H1 (cell line): Measurements from ENCODE around the gene ARHGAP15. TPM values are rescaled to one million over a fixed set of nuclear protein-coding genes. Genes with fewer than 3 reads are reported as not detected.
A peak's percentile ranks its signal among the peaks of the same experiment; 100 is the strongest.

Source experiments
- CTCF ChIA-PET: fragments of 300-600 bp; sonication (Branson Sonifier 250); formaldehyde crosslinking; loops from one replicate; lab custom pipeline; 2021; ENCODE audit not compliant: partially characterized antibody; lab: Charles Lee
- POLR2A ChIA-PET: fragments of 300-600 bp; sonication (Branson Sonifier 250); formaldehyde crosslinking; loops from one replicate; lab custom pipeline; 2021; ENCODE audit warnings: inconsistent platforms; ENCODE audit not compliant: partially characterized antibody; lab: Charles Lee
- DNase-seq, 2 experiments: peaks; one replicate each; pipeline versions ENCODE4 v3.0.0 to v3.0.0-alpha.2; 2010 to 2022; ENCODE audit warnings: low spot score in 2 of 2, low read depth in 1 of 2, mixed read lengths in 1 of 2
- FAIRE-seq: peaks from 2 replicates; lab custom pipeline; 2011; peaks lifted over from hg19 to GRCh38; lab: Jason Lieb, UNC
- H2AFZ ChIP-seq: 2 replicates; pipeline ENCODE4 v1.8.1; 2012; ENCODE audit warnings: low read length, inconsistent platforms
- H2AK5ac ChIP-seq: 2 replicates; pipeline ENCODE4 v1.6.1; 2013; ENCODE audit warnings: low read depth, low read length
- H2BK120ac ChIP-seq: replicated peaks from 2 replicates; pipeline ENCODE3; 2013; ENCODE audit warnings: low read depth, low read length, inconsistent platforms
- H2BK12ac ChIP-seq: 2 replicates; pipeline ENCODE4 v1.6.1; 2013; ENCODE audit warnings: low read depth, low read length
- H2BK15ac ChIP-seq: 2 replicates; pipeline ENCODE4 v1.6.1; 2013; ENCODE audit warnings: low read length
- H2BK20ac ChIP-seq: 2 replicates; pipeline ENCODE4 v1.6.1; 2013; ENCODE audit warnings: low read length
- H2BK5ac ChIP-seq: 2 replicates; pipeline ENCODE4 v1.6.1; 2013; ENCODE audit warnings: low read depth, low read length
- H3K14ac ChIP-seq: 2 replicates; pipeline ENCODE4 v1.6.1; 2013; ENCODE audit warnings: inconsistent platforms; ENCODE audit not compliant: insufficient read length
- H3K18ac ChIP-seq: 2 replicates; pipeline ENCODE4 v1.6.1; 2013; ENCODE audit warnings: low read length; ENCODE audit errors: extremely low read depth
- H3K23ac ChIP-seq: 2 replicates; pipeline ENCODE4 v1.6.1; 2013; ENCODE audit warnings: inconsistent platforms; ENCODE audit not compliant: insufficient read length
- H3K23me2 ChIP-seq: 2 replicates; pipeline ENCODE4 v1.6.1; 2013; ENCODE audit warnings: low read depth, low read length
- H3K27ac ChIP-seq: 2 replicates; pipeline ENCODE4 v1.6.1; 2011; ENCODE audit warnings: low read depth, low read length, inconsistent platforms
- H3K27me3 ChIP-seq, 4 experiments: replicated peaks in 1 of 4; 1 replicate in 1 of 4; 2 replicates in 3 of 4; pipeline versions ENCODE4 v1.6.1 to v1.8.1; 2011 to 2013; ENCODE audit warnings: low read length in 3 of 4, mild to moderate bottlenecking in 3 of 4, inconsistent platforms in 2 of 4, mixed read lengths in 2 of 4, moderate library complexity in 1 of 4; ENCODE audit not compliant: control insufficient read depth in 3 of 4, insufficient read depth in 3 of 4; ENCODE audit errors: extremely low read depth in 1 of 4
- H3K36me3 ChIP-seq, 4 experiments: 2 replicates each; pipeline versions ENCODE4 v1.6.1 to v1.8.1; 2011 to 2013; ENCODE audit warnings: mild to moderate bottlenecking in 4 of 4, low read length in 3 of 4, moderate library complexity in 2 of 4, control low read depth in 1 of 4, inconsistent platforms in 1 of 4; ENCODE audit not compliant: insufficient read depth in 4 of 4, control insufficient read depth in 2 of 4
- H3K4ac ChIP-seq: replicated peaks from 2 replicates; pipeline ENCODE3; 2013; ENCODE audit warnings: low read length, low read depth, mixed read lengths, inconsistent platforms; ENCODE audit not compliant: insufficient read length
- H3K4me1 ChIP-seq, 4 experiments: replicated peaks in 1 of 4; 1 replicate in 1 of 4; 2 replicates in 3 of 4; pipeline versions ENCODE4 v1.6.1 to v1.8.1; 2011 to 2013; ENCODE audit warnings: low read length in 3 of 4, inconsistent platforms in 2 of 4, mixed read lengths in 1 of 4; ENCODE audit not compliant: insufficient read depth in 4 of 4, control insufficient read depth in 3 of 4
- H3K4me2 ChIP-seq, 2 experiments: 2 replicates each; pipeline versions ENCODE4 v1.6.1 to v1.8.1; 2011 to 2013; ENCODE audit warnings: low read depth in 2 of 2, low read length in 2 of 2, control low read depth in 1 of 2, inconsistent platforms in 1 of 2, mild to moderate bottlenecking in 1 of 2; ENCODE audit not compliant: insufficient read depth in 1 of 2
- H3K4me3 ChIP-seq, 4 experiments: fragments of 200-600, 300-600 bp in 1 of 4; sonication (generic), shearing (Covaris generic), sonication (Bioruptor Twin) in 1 of 4; 2 replicates each; pipeline versions ENCODE4 v1.5.1 to v1.8.1; 2011 to 2016; ENCODE audit warnings: low read length in 4 of 4, low read depth in 3 of 4, control low read depth in 2 of 4, inconsistent platforms in 2 of 4, mild to moderate bottlenecking in 2 of 4, mixed read lengths in 1 of 4, moderate library complexity in 1 of 4; ENCODE audit not compliant: insufficient read depth in 2 of 4; ENCODE audit errors: extremely low read depth in 1 of 4
- H3K56ac ChIP-seq: replicated peaks from 2 replicates; pipeline ENCODE3; 2013; ENCODE audit warnings: low read depth, mild to moderate bottlenecking, mixed read lengths, low read length, inconsistent platforms; ENCODE audit not compliant: insufficient read length
- H3K79me1 ChIP-seq: 2 replicates; pipeline ENCODE4 v1.6.1; 2013; ENCODE audit warnings: low read depth, low read length, control low read depth
- H3K79me2 ChIP-seq, 2 experiments: 2 replicates each; pipeline versions ENCODE4 v1.6.1 to v1.8.1; 2012 to 2013; ENCODE audit warnings: low read length in 2 of 2, mild to moderate bottlenecking in 2 of 2, inconsistent platforms in 1 of 2; ENCODE audit not compliant: insufficient read depth in 2 of 2, control insufficient read depth in 1 of 2
- H3K9ac ChIP-seq, 4 experiments: replicated peaks in 1 of 4; 1 replicate in 1 of 4; 2 replicates in 3 of 4; pipeline versions ENCODE4 v1.6.1 to v1.8.1; 2011 to 2013; ENCODE audit warnings: low read depth in 3 of 4, low read length in 3 of 4, control low read depth in 2 of 4, mild to moderate bottlenecking in 2 of 4, moderate library complexity in 2 of 4, inconsistent platforms in 1 of 4; ENCODE audit errors: extremely low read depth in 1 of 4
- H3K9me3 ChIP-seq, 2 experiments: 2 replicates each; pipeline versions ENCODE4 v1.6.1 to v1.8.1; 2012 to 2013; ENCODE audit warnings: mild to moderate bottlenecking in 2 of 2, moderate library complexity in 2 of 2, control low read depth in 1 of 2, inconsistent platforms in 1 of 2, low read depth in 1 of 2, low read length in 1 of 2, mixed read lengths in 1 of 2; ENCODE audit not compliant: insufficient read depth in 2 of 2
- H4K20me1 ChIP-seq, 2 experiments: replicated peaks in 1 of 2; 2 replicates each; pipeline versions ENCODE3 to v1.8.1; 2011 to 2013; ENCODE audit warnings: inconsistent platforms in 2 of 2, low read length in 2 of 2, mild to moderate bottlenecking in 1 of 2; ENCODE audit not compliant: insufficient read depth in 2 of 2, control insufficient read depth in 1 of 2
- H4K5ac ChIP-seq: 2 replicates; pipeline ENCODE4 v1.6.1; 2013; ENCODE audit warnings: low read length, low read depth, mixed read lengths, inconsistent platforms; ENCODE audit not compliant: insufficient read length
- H4K8ac ChIP-seq: 2 replicates; pipeline ENCODE4 v1.8.0; 2013; ENCODE audit warnings: mild to moderate bottlenecking, moderate library complexity, low read length, inconsistent platforms; ENCODE audit not compliant: insufficient read depth; ENCODE audit errors: extremely low read depth
- H4K91ac ChIP-seq: replicated peaks from 2 replicates; pipeline ENCODE3; 2013; ENCODE audit warnings: low read length, mixed read lengths, inconsistent platforms; ENCODE audit not compliant: insufficient read length
- CBX8 ChIP-seq: fragments of 300-800, 300-1000 bp; sonication (generic); IDR thresholded peaks from 2 replicates; pipeline ENCODE4 v1.7.1; 2016; ENCODE audit warnings: low read depth, low read length, borderline replicate concordance
- EP300 ChIP-seq, 2 experiments: IDR thresholded peaks; 1 replicate in 1 of 2; 2 replicates in 1 of 2; pipeline ENCODE4 v1.6.1; 2011 to 2012; ENCODE audit warnings: low read depth in 2 of 2, low read length in 2 of 2, mild to moderate bottlenecking in 2 of 2, borderline replicate concordance in 1 of 2, inconsistent platforms in 1 of 2, moderate library complexity in 1 of 2
- HDAC6 ChIP-seq: IDR thresholded peaks from one replicate; pipeline ENCODE4 v1.7.1; 2012; ENCODE audit warnings: low read depth, mild to moderate bottlenecking, inconsistent platforms, low read length, moderate library complexity
- KDM1A ChIP-seq: fragments of 200-600, 300-600 bp; sonication (generic); IDR thresholded peaks from 2 replicates; pipeline ENCODE4 v1.7.1; 2016; ENCODE audit warnings: mild to moderate bottlenecking, low read length, borderline replicate concordance
- NANOG ChIP-seq: IDR thresholded peaks from 2 replicates; pipeline ENCODE4 v1.6.1; 2011; ENCODE audit warnings: low read length, low read depth, mild to moderate bottlenecking, inconsistent platforms; ENCODE audit not compliant: insufficient read depth, poor library complexity, severe bottlenecking
- RBBP5 ChIP-seq: IDR thresholded peaks from 2 replicates; pipeline ENCODE4 v1.7.1; 2012; ENCODE audit warnings: low read depth, mild to moderate bottlenecking, inconsistent platforms, low read length, moderate library complexity, borderline replicate concordance
- SUZ12 ChIP-seq: fragments of 200-600 bp; sonication (generic); IDR thresholded peaks from 2 replicates; pipeline ENCODE4 v1.6.1; 2012; ENCODE audit warnings: mild to moderate bottlenecking, inconsistent platforms, low read length, moderate library complexity, mixed read lengths
- TEAD4 ChIP-seq: IDR thresholded peaks from 2 replicates; pipeline ENCODE4 v1.6.1; 2012; ENCODE audit warnings: low read depth, low read length, inconsistent platforms, mixed read lengths
- YY1 ChIP-seq: IDR thresholded peaks from 2 replicates; pipeline ENCODE4 v1.6.1; 2011; ENCODE audit warnings: low read depth, mild to moderate bottlenecking, low read length
- WGBS, 2 experiments: shearing (Covaris generic) in 1 of 2; methylation state at CpG; one replicate each; pipeline versions ENCODE4 v1.1.6 to v1.1.7; 2013 to 2015; ENCODE audit warnings: low lambda C conversion rate in 2 of 2, mixed read lengths in 2 of 2, inconsistent platforms in 1 of 2, low coverage in 1 of 2, missing lambda C conversion rate in 1 of 2; ENCODE audit not compliant: insufficient replicate concordance in 2 of 2, insufficient coverage in 1 of 2, insufficient read length in 1 of 2; ENCODE audit errors: extremely low coverage in 1 of 2, missing lambda C conversion rate in 1 of 2; 5-methylcytosine and 5-hydroxymethylcytosine counted together
- polyA plus RNA-seq, 7 experiments: library from polyadenylated mRNA; depleted of rRNA in 3 of 7; stranded (reverse) in 5 of 7; unstranded in 2 of 7; fragments of >200 nt in 5 of 7; fragments of 200-250 nt in 2 of 7; gene quantifications; 1 replicate in 5 of 7; 2 replicates in 1 of 7; 4 replicates in 1 of 7; pipeline versions ENCODE4 v1.2.1 to v1.2.3, GENCODE V29; 2011 to 2013; ENCODE audit warnings: missing spikeins in 2 of 7, mixed read lengths in 2 of 7
- total RNA-seq: library from RNA; stranded (reverse); fragmentation: NEBNext Ultra II Directional; extraction: Animal tissue kit (Norgen Biotek cat#: 25700); gene quantifications from 2 replicates; pipeline ENCODE4 v1.2.1, GENCODE V29; 2021
- TF ChIP-seq, protein P1 (sequence below): IDR thresholded peaks from 2 replicates; pipeline ENCODE4 v1.6.1; 2012; ENCODE audit warnings: low read length, inconsistent platforms
- TF ChIP-seq, protein P2 (sequence below): IDR thresholded peaks from 2 replicates; pipeline ENCODE4 v1.6.1; 2011; ENCODE audit warnings: low read depth, mild to moderate bottlenecking, low read length; ENCODE audit not compliant: insufficient read depth

ARHGAP15 gene
- total and polyA plus RNA-seq, 2 of the 8 experiments (the other 6 are each of a cell fraction or from before 2014, with no cell fraction given) = not detected

DNA sequence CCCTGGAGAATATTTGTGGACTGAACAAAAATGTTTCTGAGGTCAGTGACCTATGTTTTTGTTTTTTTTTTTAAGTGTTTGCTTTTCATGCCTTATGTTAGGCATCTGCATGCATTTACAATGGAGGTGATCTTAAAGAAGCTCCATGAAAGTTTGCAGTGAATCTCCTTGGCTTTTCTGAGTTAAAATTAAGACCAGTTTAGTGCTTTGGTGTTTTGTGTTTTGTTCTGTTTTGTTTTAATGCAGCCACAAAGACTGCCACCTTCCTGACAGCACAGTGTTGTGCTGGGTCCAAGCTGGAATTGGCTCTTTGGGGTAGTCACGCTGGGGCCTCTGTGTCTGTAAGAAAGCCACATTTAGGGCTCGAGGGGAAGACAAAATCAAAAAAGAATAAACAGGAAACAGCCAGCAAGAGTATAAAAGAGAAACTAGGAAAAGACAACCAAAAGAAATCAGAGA lies 396.2 kb downstream of the ARHGAP15 start:
- Histone ChIP-seq H4K5ac (no peak overlapping the region), H3K4me1 (0 out of 7 replicates have a peak, but pooled peaks cover 0 to 2% (median 0%) of the 10 kb centered on the region in 4 experiments), H3K23ac (no peak overlapping the region), H3K4me2 (no peak overlapping the region), H2BK20ac (no peak overlapping the region), H2BK15ac (no peak overlapping the region), H3K9me3 (no peaks in the 10 kb centered on the region), H3K9ac (no peak overlapping the region), H3K79me2 (no peaks in the 10 kb centered on the region), H3K4ac (no peak overlapping the region), H3K79me1 (no peaks in the 10 kb centered on the region), H3K14ac (no peak overlapping the region), H3K23me2 (no peaks in the 10 kb centered on the region), H3K36me3 (no peaks in the 10 kb centered on the region), H3K4me3 (no peak overlapping the region), H2AFZ (peak overlapping the region; percentile 35; the same call in 1 of the 2 replicates), H2BK120ac (no peak overlapping the region), H4K8ac (no peak overlapping the region), H2BK12ac (no peak overlapping the region), H3K27ac (no peak overlapping the region), H4K91ac (no peak overlapping the region), H4K20me1 (no peaks in the 10 kb centered on the region), H3K18ac (no peak overlapping the region), H3K27me3 (no peaks in the 10 kb centered on the region; a peak in 1 of 7 replicates), H2BK5ac (no peak overlapping the region), H2AK5ac (no peak overlapping the region), H3K56ac (no peak overlapping the region)
- ChIA-PET CTCF (interaction anchor here (0.6 to 2.3 kb wide), 4 partner anchors 12 to 1827 kb away, joined by 3 to 8 read pairs (median 3); no protein-coding TSS in a partner anchor), POLR2A (no interaction called here)
- 61% methylated on average over 2 of the region's 2 CpGs; no CpG with 5 or more reads in 1 of the 2 experiments for whole genome bisulfite sequencing, 2 experiments
- DNase-seq = no peak
- no peak for FAIRE-seq
- TF ChIP-seq SUZ12 (no peak), TEAD4 (no peak), YY1 (no peak), NANOG (no peak), RBBP5 (no peak), EP300 (IDR thresholded peaks at IDR 0.05; ENCODE audit: borderline replicate concordance in 1 of 2, low read depth in 2 of 2, low read length in 2 of 2) (no peak), HDAC6 (no peak), CBX8 (no peak), KDM1A (no peak)
- TF ChIP-seq, protein P1, sequence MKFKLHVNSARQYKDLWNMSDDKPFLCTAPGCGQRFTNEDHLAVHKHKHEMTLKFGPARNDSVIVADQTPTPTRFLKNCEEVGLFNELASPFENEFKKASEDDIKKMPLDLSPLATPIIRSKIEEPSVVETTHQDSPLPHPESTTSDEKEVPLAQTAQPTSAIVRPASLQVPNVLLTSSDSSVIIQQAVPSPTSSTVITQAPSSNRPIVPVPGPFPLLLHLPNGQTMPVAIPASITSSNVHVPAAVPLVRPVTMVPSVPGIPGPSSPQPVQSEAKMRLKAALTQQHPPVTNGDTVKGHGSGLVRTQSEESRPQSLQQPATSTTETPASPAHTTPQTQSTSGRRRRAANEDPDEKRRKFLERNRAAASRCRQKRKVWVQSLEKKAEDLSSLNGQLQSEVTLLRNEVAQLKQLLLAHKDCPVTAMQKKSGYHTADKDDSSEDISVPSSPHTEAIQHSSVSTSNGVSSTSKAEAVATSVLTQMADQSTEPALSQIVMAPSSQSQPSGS = no peak
- TF ChIP-seq, protein P2, sequence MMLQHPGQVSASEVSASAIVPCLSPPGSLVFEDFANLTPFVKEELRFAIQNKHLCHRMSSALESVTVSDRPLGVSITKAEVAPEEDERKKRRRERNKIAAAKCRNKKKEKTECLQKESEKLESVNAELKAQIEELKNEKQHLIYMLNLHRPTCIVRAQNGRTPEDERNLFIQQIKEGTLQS = no peak
